Ascending aorta (tissue), 2 donors: ENCODE measurements around the gene ZBTB8OS. TPM values are rescaled to one million over a fixed set of nuclear protein-coding genes. Genes with fewer than 3 reads are reported as not detected.
"Not testable (repeated sequence)": the region's sequence is repeated elsewhere in the genome, so short reads cannot be mapped to it uniquely, and the experiment has no call there.

ENCODE experiments used
- DNase-seq, 2 donors: peaks; one replicate each; pipeline ENCODE4 v3.0.0-alpha.2; 2019; ENCODE audit warnings: low spot score in 2 of 2
- H3K27ac ChIP-seq, 2 donors: fragments of 200-600 bp; sonication (generic); one replicate each; pipeline ENCODE4 v1.5.1; 2016 to 2017; ENCODE audit warnings: mild to moderate bottlenecking in 1 of 2
- H3K27me3 ChIP-seq: fragments of 200-600 bp; sonication (generic); one replicate; pipeline ENCODE4 v1.5.1; 2017
- H3K36me3 ChIP-seq, 2 donors: fragments of 200-600 bp; sonication (generic); one replicate each; pipeline ENCODE4 v1.5.1; 2016
- H3K4me1 ChIP-seq, 2 donors: fragments of 200-600 bp; sonication (generic); one replicate each; pipeline ENCODE4 v1.5.1; 2016 to 2017; ENCODE audit warnings: mild to moderate bottlenecking in 1 of 2
- H3K4me3 ChIP-seq, 2 donors: fragments of 200-600 bp; sonication (generic); one replicate each; pipeline ENCODE4 v1.5.1; 2016 to 2017; ENCODE audit warnings: mild to moderate bottlenecking in 1 of 2
- H3K9me3 ChIP-seq, 2 donors: fragments of 200-600 bp; sonication (generic); one replicate each; pipeline ENCODE4 v1.5.1; 2016
- intact Hi-C: fragments of 100-400 bp; cut with DNase I; formaldehyde crosslinking; loops from one replicate; pipeline ENCODE4 v1.15.1; 2023
- total RNA-seq: library from RNA; depleted of rRNA; stranded (reverse); fragments of >200 nt; gene quantifications from one replicate; pipeline ENCODE4 v1.1.0, GENCODE V29; 2016
- TF ChIP-seq, protein P1 (sequence below), 3 experiments: fragments of 200-600 bp in 2 of 3; fragments of 450-650 bp in 1 of 3; sonication (generic) in 2 of 3; IDR thresholded peaks; one replicate each; pipeline ENCODE4 v1.5.1; 2016 to 2019; ENCODE audit warnings: antibody characterized with exemption in 3 of 3, mild to moderate bottlenecking in 1 of 3, moderate library complexity in 1 of 3

Gene ZBTB8OS
- total RNA-seq, 1 donor from 2014 or later = 3.0 TPM

DNA sequence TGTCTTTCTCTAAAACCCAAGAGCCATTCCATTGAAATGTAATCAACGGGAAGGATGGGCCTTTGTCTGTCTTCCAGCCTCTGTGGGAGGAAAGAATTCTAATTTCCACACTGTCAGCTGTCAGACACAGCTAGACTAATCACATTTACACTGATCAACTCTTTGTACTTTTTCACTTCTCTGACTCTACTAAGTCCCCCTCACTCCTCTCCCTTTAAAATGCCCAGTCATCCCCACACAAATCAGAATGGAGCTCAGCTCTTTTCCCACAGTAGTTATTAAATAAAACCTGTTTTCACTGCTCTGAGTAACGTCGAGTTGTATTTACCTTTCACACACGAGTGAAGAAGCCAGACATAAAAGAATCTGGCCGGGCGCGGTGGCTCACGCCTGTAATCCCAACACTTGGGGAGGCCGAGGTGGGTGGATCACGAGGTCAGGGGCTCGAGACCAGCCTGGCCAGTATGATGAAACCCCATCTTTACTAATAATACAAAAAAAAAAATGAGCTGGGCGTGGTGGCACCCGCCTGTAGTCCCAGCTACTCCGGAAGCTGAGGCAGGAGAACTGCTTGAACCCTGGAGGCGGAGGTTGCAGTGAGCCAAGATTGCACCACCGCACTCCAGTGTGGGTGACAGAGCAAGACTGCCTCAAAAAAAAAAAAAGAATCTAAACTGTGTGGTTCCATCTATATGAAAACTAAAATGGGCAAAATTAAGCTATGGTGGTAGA is 13.3 kb downstream of the ZBTB8OS start:
- TF ChIP-seq, protein P1, sequence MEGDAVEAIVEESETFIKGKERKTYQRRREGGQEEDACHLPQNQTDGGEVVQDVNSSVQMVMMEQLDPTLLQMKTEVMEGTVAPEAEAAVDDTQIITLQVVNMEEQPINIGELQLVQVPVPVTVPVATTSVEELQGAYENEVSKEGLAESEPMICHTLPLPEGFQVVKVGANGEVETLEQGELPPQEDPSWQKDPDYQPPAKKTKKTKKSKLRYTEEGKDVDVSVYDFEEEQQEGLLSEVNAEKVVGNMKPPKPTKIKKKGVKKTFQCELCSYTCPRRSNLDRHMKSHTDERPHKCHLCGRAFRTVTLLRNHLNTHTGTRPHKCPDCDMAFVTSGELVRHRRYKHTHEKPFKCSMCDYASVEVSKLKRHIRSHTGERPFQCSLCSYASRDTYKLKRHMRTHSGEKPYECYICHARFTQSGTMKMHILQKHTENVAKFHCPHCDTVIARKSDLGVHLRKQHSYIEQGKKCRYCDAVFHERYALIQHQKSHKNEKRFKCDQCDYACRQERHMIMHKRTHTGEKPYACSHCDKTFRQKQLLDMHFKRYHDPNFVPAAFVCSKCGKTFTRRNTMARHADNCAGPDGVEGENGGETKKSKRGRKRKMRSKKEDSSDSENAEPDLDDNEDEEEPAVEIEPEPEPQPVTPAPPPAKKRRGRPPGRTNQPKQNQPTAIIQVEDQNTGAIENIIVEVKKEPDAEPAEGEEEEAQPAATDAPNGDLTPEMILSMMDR (IDR thresholded peaks at IDR 0.05) = no peak
- Histone ChIP-seq H3K36me3 (peaks cover 10 to 18% of the 10 kb centered on the region in 2 donors), H3K27me3 (no peaks in the 10 kb centered on the region), H3K4me3 (no peak overlapping the region), H3K27ac (no peak overlapping the region), H3K9me3 (no peaks in the 10 kb centered on the region), H3K4me1 (no peaks in the 10 kb centered on the region)
- intact Hi-C loops = no loop called here
- no peak for DNase-seq

- Histone ChIP-seq H3K27ac (no peak overlapping the region), H3K9me3 (no peaks in the 10 kb centered on the region), H3K4me3 (no peak overlapping the region), H3K4me1 (no peaks in the 10 kb centered on the region), H3K27me3 (no peaks in the 10 kb centered on the region), H3K36me3 (peaks cover 12 to 23% of the 10 kb centered on the region in 2 donors)
- intact Hi-C loops = no loop called here
- no peak for DNase-seq
- TF ChIP-seq, protein P1 (IDR thresholded peaks at IDR 0.05) = no peak
Measured at GRCh38 chr1:32635508-32636277, 14.7 kb downstream of the ZBTB8OS start.

- Histone ChIP-seq H3K27me3 (no peaks in the 10 kb centered on the region), H3K4me1 (no peaks in the 10 kb centered on the region), H3K9me3 (no peaks in the 10 kb centered on the region), H3K27ac (no peak overlapping the region), H3K4me3 (no peak overlapping the region), H3K36me3 (peaks cover 26 to 43% of the 10 kb centered on the region in 2 donors)
- TF ChIP-seq, protein P1 (IDR thresholded peaks at IDR 0.05) = no peak
- DNase-seq = no peak
- intact Hi-C loops = no loop called here
Measured at GRCh38 chr1:32632829-32633228, 17.5 kb downstream of the ZBTB8OS start.

DNA sequence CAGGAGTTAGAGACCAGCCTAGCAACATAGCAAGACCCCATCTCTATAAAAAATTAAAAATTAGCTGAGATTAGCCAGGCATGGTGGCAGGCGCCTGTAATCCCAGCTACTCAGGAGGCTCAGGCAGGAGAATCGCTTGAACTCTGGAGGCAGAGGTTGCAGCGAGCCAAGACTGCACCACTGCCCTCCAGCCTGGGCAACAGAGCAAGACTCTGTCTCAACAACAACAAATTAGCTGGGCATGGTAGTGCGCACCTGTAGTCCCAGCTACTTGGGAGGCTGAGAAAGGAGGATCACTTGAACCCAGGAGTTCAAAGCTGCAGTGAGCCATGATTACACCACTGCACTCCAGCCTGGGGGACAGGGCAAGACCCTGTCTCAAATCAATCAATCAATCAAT is 20.2 kb downstream of the ZBTB8OS start:
- intact Hi-C loops, DNase-seq: not testable (repeated sequence)
- peaks cover 33 to 53% of the 10 kb centered on the region in 2 donors for H3K36me3 ChIP-seq

DNA sequence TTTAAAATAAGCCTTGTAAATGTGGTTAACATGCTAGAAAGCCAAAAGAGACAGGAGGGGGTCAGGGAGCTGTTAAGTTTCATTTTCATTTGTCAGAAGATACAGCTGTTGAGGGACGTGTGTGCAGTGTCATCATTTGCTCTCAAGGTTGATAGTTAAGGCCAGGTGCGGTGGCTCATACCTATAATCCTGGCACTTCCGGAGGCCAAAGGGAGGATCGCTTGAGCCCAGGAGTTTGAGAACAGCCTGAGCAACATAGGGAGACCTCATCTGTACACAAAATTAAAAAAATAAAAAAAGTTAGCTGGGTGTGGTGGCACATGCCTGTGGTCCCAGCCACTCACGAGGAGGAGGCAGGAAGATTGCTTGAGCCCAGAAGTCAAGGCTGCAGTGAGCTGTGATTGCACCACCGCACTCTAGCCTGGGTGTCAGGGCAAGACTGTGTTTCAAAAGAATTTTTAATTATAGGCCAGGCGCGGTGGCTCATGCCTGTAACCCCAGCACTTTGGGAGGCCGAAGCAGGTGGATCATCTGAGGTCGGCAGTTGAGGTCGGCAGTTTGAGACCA is 22.7 kb downstream of the ZBTB8OS start:
- no peak overlapping the region for H3K4me3 ChIP-seq
- H3K9me3 ChIP-seq = no peaks in the 10 kb centered on the region
- peaks cover 32 to 39% of the 10 kb centered on the region in 2 donors for H3K36me3 ChIP-seq
- H3K4me1 ChIP-seq = no peaks in the 10 kb centered on the region
- no peak for DNase-seq
- TF ChIP-seq, protein P1 (IDR thresholded peaks at IDR 0.05) = no peak
- H3K27me3 ChIP-seq = no peaks in the 10 kb centered on the region
- intact Hi-C loops = no loop called here
- no peak overlapping the region for H3K27ac ChIP-seq

More for the DNA sequence above, 20.2 kb downstream of the ZBTB8OS start:
- not testable (repeated sequence) for H3K27ac ChIP-seq, H3K4me1 ChIP-seq, H3K4me3 ChIP-seq, H3K9me3 ChIP-seq, H3K27me3 ChIP-seq

DNA sequence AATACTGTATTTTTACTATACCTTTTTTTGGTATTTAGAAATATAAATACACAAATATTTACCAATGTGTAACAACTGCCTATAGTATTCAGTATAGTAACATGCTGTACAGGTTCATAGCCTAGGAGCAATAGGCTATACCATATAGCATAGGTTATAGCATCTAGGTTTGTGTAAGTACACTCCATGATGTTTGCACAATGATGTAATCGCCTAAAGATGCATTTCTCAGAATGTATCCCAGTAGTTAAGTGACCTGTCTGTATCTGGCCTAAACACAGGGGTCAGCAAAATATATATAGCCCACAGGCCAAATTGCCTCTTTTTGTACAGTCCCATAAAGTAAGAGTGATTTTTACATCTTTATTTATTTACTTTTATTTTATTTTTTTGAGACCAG is 24.2 kb downstream of the ZBTB8OS start:
- TF ChIP-seq, protein P1 (IDR thresholded peaks at IDR 0.05) = no peak
- intact Hi-C loops = no loop called here
- Histone ChIP-seq H3K27ac (no peak overlapping the region), H3K36me3 (peaks cover 27 to 35% of the 10 kb centered on the region in 2 donors), H3K27me3 (no peaks in the 10 kb centered on the region), H3K4me3 (no peak overlapping the region), H3K9me3 (no peaks in the 10 kb centered on the region), H3K4me1 (no peaks in the 10 kb centered on the region)
- DNase-seq = no peak
